ENCODE data around the gene GRID1. TPM values are rescaled to one million over a fixed set of nuclear protein-coding genes. Genes with fewer than 3 reads are reported as not detected.

GRID1 gene
- total and polyA plus RNA-seq, 8 donors = 0.31 to 8.5 (median 1.0) TPM; not detected in 1

DNA sequence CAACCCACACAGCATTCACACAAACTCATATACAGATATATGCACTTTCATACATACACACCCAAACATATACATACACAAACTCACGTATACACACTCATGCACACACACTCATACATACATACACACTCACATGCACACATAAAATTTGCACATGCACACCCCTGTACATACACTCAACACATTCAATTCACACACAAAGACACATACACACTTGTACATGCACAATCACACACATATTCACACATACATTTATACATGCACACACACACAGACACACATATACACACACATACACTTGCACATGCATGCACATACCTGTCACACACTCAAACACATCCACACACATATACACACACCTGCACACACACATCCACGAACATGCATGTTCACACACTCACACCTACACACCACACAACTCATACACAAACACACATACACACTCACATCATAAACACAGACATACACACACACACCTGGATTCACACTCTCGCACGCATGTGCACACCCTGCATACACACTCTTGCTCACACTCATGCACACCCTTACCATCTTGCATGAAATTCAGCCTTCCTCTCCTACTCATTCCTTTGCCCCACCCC lies 451.2 kb downstream of the GRID1 start:
- intact Hi-C loops (cut with DNase I; ENCODE audit: low total_unique reads) = no loop called here
- H3K9me3 ChIP-seq = no peaks in the 10 kb centered on the region
- H3K27ac ChIP-seq = no peak overlapping the region
- no peaks in the 10 kb centered on the region for H3K27me3 ChIP-seq
- peaks cover 0 to 42% (median 13%) of the 10 kb centered on the region in 4 donors for H3K4me1 ChIP-seq
- no peak for TF ChIP-seq POLR2AphosphoS5 (IDR thresholded peaks at IDR 0.05)
- no peak for TF ChIP-seq EP300 (IDR thresholded peaks at IDR 0.05)
- TF ChIP-seq, protein P1, sequence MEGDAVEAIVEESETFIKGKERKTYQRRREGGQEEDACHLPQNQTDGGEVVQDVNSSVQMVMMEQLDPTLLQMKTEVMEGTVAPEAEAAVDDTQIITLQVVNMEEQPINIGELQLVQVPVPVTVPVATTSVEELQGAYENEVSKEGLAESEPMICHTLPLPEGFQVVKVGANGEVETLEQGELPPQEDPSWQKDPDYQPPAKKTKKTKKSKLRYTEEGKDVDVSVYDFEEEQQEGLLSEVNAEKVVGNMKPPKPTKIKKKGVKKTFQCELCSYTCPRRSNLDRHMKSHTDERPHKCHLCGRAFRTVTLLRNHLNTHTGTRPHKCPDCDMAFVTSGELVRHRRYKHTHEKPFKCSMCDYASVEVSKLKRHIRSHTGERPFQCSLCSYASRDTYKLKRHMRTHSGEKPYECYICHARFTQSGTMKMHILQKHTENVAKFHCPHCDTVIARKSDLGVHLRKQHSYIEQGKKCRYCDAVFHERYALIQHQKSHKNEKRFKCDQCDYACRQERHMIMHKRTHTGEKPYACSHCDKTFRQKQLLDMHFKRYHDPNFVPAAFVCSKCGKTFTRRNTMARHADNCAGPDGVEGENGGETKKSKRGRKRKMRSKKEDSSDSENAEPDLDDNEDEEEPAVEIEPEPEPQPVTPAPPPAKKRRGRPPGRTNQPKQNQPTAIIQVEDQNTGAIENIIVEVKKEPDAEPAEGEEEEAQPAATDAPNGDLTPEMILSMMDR (IDR thresholded peaks at IDR 0.05) = no peak
- no peak for TF ChIP-seq POLR2A (IDR thresholded peaks at IDR 0.05)
- DNase-seq = no peak
- no peak overlapping the region for H3K4me3 ChIP-seq
- H3K36me3 ChIP-seq = no peaks in the 10 kb centered on the region
- WGBS, 5 donors = 90 to 96% (median 93%) methylated on average over 4 of the region's 4 CpGs

DNA sequence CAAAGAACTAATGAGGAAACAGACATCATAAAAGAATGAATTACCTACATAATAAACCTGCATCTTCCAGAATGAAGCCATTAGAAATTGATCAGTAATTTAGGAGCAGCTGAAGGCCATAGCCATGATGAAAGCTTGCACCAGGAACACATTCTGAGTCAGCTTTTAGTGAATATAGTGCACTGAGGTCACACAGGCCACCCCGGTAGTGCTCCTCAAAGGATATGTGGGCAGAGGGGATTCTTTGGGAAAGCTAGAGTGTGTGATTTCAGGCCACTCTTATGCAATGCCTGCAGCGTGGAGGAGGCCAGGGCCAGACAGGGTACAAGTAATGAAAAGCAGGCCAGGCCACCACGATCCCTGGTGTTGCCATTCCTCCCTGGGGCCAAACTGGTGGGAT lies 451.9 kb downstream of the GRID1 start:
- Histone ChIP-seq H3K4me1 (peaks cover 0 to 36% (median 11%) of the 10 kb centered on the region in 4 donors), H3K27me3 (no peaks in the 10 kb centered on the region), H3K27ac (no peak overlapping the region), H3K4me3 (no peak overlapping the region), H3K9me3 (no peaks in the 10 kb centered on the region), H3K36me3 (no peaks in the 10 kb centered on the region)
- no peak for DNase-seq
- WGBS, 5 donors = 84 to 91% (median 86%) methylated on average over 3 of the region's 3 CpGs
- no peak for TF ChIP-seq POLR2AphosphoS5 (IDR thresholded peaks at IDR 0.05)
- TF ChIP-seq, protein P1 (IDR thresholded peaks at IDR 0.05) = no peak
- TF ChIP-seq POLR2A (IDR thresholded peaks at IDR 0.05) = no peak
- TF ChIP-seq EP300 (IDR thresholded peaks at IDR 0.05) = no peak
- intact Hi-C loops (cut with DNase I; ENCODE audit: low total_unique reads) = no loop called here

DNA sequence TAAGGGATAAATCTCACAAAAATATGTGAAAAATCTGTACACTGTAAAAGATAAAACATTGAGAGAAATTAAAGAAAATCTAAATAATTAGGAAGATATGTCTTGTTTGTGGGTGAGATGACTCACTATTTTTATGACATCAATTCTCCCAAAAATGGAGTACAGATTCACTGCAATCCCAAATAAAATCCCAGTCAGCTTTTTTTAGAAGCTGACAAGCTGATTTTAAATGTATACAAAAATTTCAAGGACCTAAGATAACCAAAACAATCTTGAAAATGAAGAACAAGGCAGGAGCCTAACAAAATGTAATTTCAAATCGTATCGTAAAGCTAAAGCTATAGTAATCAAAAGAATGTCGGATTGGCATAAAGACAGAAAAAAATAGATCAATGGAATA lies 458.1 kb downstream of the GRID1 start:
- no peak for DNase-seq
- WGBS, 5 donors = 74 to 92% (median 86%) methylated on average over 3 of the region's 3 CpGs
- Histone ChIP-seq H3K4me1 (no peaks in the 10 kb centered on the region), H3K27me3 (no peaks in the 10 kb centered on the region), H3K27ac (no peak overlapping the region), H3K4me3 (no peak overlapping the region), H3K36me3 (no peaks in the 10 kb centered on the region), H3K9me3 (no peaks in the 10 kb centered on the region)
- intact Hi-C loops (cut with DNase I; ENCODE audit: low total_unique reads) = no loop called here
- TF ChIP-seq EP300 (IDR thresholded peaks at IDR 0.05) = no peak
- TF ChIP-seq, protein P1 (IDR thresholded peaks at IDR 0.05) = no peak
- TF ChIP-seq POLR2A (IDR thresholded peaks at IDR 0.05) = no peak
- no peak for TF ChIP-seq POLR2AphosphoS5 (IDR thresholded peaks at IDR 0.05)

DNA sequence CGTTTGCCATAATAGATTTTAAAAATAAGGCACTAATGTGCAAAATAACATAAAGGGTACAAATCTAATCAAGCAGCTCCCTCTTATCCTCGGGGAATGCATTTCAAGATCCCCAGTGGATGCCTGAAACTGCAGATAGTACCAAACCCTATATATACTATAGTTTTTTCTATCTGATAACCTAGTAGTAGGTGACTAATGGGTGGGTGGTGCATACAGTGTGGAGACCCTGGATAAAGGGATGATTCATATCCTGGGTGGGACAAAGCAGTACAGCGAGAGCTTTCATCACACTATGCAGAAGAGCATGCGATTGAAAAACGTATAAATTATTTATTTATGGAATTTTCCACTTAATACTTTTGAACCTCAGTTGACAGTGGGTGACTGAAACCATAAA lies 464.5 kb downstream of the GRID1 start:
- Histone ChIP-seq H3K27me3 (no peaks in the 10 kb centered on the region), H3K36me3 (no peaks in the 10 kb centered on the region), H3K27ac (no peak overlapping the region), H3K4me3 (no peak overlapping the region), H3K4me1 (no peaks in the 10 kb centered on the region), H3K9me3 (peaks cover 0 to 3% (median 0%) of the 10 kb centered on the region in 4 donors)
- TF ChIP-seq EP300 (IDR thresholded peaks at IDR 0.05) (no peak), POLR2AphosphoS5 (IDR thresholded peaks at IDR 0.05) (no peak), POLR2A (IDR thresholded peaks at IDR 0.05) (no peak)
- TF ChIP-seq, protein P1 (IDR thresholded peaks at IDR 0.05) = no peak
- WGBS, 5 donors = 61 to 71% (median 69%) methylated on average over 5 of the region's 5 CpGs
- intact Hi-C loops (cut with DNase I; ENCODE audit: low total_unique reads) = no loop called here
- DNase-seq = no peak
